ENCODE measurements around the gene GTF3C2. TPM values are rescaled to one million over a fixed set of nuclear protein-coding genes. Genes with fewer than 3 reads are reported as not detected.

Gene GTF3C2
- total and polyA plus RNA-seq, 9 of the 15 experiments (the other 6 are each of a cell fraction or from before 2014, with no cell fraction given) = 35.5 to 96.8 (median 53.0) TPM

DNA sequence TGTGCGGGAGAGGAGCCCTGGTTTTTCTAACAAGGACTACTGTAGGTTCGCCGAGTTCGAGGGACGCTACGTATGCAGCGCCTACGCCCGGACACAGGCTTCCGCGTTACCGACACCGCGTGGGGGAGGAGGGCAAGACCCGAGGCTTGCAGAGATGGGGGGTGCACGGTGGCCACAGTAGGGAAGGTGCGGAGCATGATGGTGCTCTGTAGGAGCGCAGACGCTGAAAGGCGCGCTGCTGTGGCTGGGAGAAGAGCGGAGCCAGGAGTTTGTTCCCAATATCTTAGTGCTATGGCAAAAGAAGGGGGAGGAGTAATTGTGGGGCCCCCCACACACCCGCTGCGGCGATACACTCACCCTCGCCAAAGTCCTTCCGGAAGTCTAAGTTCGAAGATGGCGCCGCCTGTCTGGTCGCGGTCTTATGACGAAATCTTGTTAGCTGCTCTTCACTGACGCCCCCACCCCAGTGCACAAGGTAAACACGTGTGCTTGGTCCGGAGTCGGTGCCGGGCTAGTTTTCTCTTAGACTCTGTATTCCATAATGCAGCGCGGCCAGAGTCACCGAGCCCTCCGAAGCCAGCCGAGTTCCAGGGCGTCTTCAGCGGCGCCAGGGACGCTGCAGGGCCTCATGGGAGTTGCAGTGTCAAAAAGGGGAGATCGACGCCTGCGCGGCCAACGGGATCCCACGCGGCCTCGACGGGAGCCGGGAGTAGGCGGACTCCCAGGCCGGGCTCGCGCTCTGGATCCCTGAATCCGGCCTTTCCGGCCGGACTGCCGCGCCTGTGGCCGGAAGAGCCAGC, at the start of gene GTF3C2 (continued):
- TF ChIP-seq GTF3C2 (IDR thresholded peaks at IDR 0.05; ENCODE audit: borderline replicate concordance, extremely low read depth, insufficient read length) = no peak
- TF ChIP-seq ZEB2 (IDR thresholded peaks at IDR 0.05) = peak; percentile 56; the same call in 1 of the 2 replicates
- TF ChIP-seq FOXK1 (CRISPR knock-in tag; IDR thresholded peaks at IDR 0.05; ENCODE audit: borderline replicate concordance) = peak; percentile 84; the same call in 1 of the 2 replicates
- no peak for TF ChIP-seq ZFPM2 (CRISPR knock-in tag; IDR thresholded peaks at IDR 0.05)
- TF ChIP-seq THAP7 (CRISPR knock-in tag; IDR thresholded peaks at IDR 0.05) = 0 out of 2 replicates have a peak, but pooled peaks have one; percentile 10
- TF ChIP-seq GTF2F1 (IDR thresholded peaks at IDR 0.05; ENCODE audit: low read depth, low read length) = peak; percentile 47; the same call in 1 of the 2 replicates
- no peak for TF ChIP-seq RBM25 (IDR thresholded peaks at IDR 0.05; ENCODE audit: low read depth, low read length, severe bottlenecking)
- no peak for TF ChIP-seq STAG1 (CRISPR knock-in tag; IDR thresholded peaks at IDR 0.05; ENCODE audit: borderline replicate concordance)
- TF ChIP-seq EGR1 (conservative IDR thresholded peaks at IDR 0.05) = peak; percentile 67
- no peak for TF ChIP-seq HMG20B (CRISPR knock-in tag; IDR thresholded peaks at IDR 0.05)
- peak; percentile 71 for TF ChIP-seq FOSL1 (tag; conservative IDR thresholded peaks at IDR 0.05)
- peak; percentile 96 for TF ChIP-seq ATF7 (IDR thresholded peaks at IDR 0.05)
- TF ChIP-seq ARHGAP35 (IDR thresholded peaks at IDR 0.05; ENCODE audit: partially characterized antibody) = no peak
- peak; percentile 8; the same call in 1 of the 2 replicates for TF ChIP-seq ZNF24 (IDR thresholded peaks at IDR 0.05)
- no peak for TF ChIP-seq PTBP1 (IDR thresholded peaks at IDR 0.05; ENCODE audit: low read depth, low read length)
- TF ChIP-seq POLR2G (IDR thresholded peaks at IDR 0.05; ENCODE audit: low read depth, low read length) = peak; percentile 90
